Activated T-cell treated with anti-CD3 and anti-CD28 coated beads, Interleukin-2, amount 50 U/mL, for 72 hours (primary cell): ENCODE measurements around the gene GADL1. TPM values are rescaled to one million over a fixed set of nuclear protein-coding genes. Genes with fewer than 3 reads are reported as not detected.

Experiments used
- ATAC-seq, 2 donors: fragments of 150-1000 bp; cut with Tn5 transposase; replicated peaks in 1 of 2; 2 replicates each; pipeline ENCODE4 v1.10.0; 2021; ENCODE audit warnings: moderate library complexity in 2 of 2, mild to moderate bottlenecking in 1 of 2
- DNase-seq, 2 donors: peaks; one replicate each; pipeline ENCODE4 v3.0.0; 2021 to 2022; ENCODE audit warnings: mixed read lengths in 1 of 2
- H3K27ac Mint-ChIP-seq: one replicate; pipeline ENCODE4 v1.8.0; 2022; ENCODE audit warnings: mild to moderate bottlenecking, moderate library complexity, mixed read lengths
- H3K27me3 Mint-ChIP-seq: one replicate; pipeline ENCODE4 v1.8.0; 2022; ENCODE audit warnings: low read depth, mixed read lengths
- H3K36me3 Mint-ChIP-seq, 2 donors: one replicate each; pipeline ENCODE4 v1.8.0; 2022; ENCODE audit warnings: mixed read lengths in 2 of 2, mild to moderate bottlenecking in 1 of 2; ENCODE audit not compliant: insufficient read depth in 2 of 2
- H3K4me1 Mint-ChIP-seq: one replicate; pipeline ENCODE4 v1.8.0; 2022; ENCODE audit warnings: low read depth, mixed read lengths
- H3K4me3 Mint-ChIP-seq, 2 donors: one replicate each; pipeline ENCODE4 v1.8.0; 2022; ENCODE audit warnings: mild to moderate bottlenecking in 2 of 2, mixed read lengths in 2 of 2, moderate library complexity in 2 of 2
- H3K9me3 Mint-ChIP-seq, 2 donors: one replicate each; pipeline ENCODE4 v1.8.0; 2022; ENCODE audit warnings: mixed read lengths in 2 of 2
- total RNA-seq, 2 donors: library from RNA; stranded (reverse); gene quantifications; one replicate each; pipeline ENCODE4 v1.2.3, GENCODE V29; 2022

GADL1 gene
- total RNA-seq, 2 donors from 2014 or later = not detected

- DNase-seq (no peak), ATAC-seq (no peak)
- no peak overlapping the region for H3K4me3 Mint-ChIP-seq
- no peaks in the 10 kb centered on the region for H3K9me3 Mint-ChIP-seq
- H3K4me1 Mint-ChIP-seq = no peaks in the 10 kb centered on the region
- H3K27ac Mint-ChIP-seq = no peak overlapping the region
- H3K36me3 Mint-ChIP-seq = no peaks in the 10 kb centered on the region
- H3K27me3 Mint-ChIP-seq = no peaks in the 10 kb centered on the region
Observed at GRCh38 chr3:30914696-30915095, 20.2 kb upstream of the GADL1 start.

- DNase-seq (no peak), ATAC-seq (no peak)
- Mint-ChIP-seq H3K27me3 (no peaks in the 10 kb centered on the region), H3K4me1 (no peaks in the 10 kb centered on the region), H3K27ac (no peak overlapping the region), H3K36me3 (no peaks in the 10 kb centered on the region), H3K4me3 (no peak overlapping the region), H3K9me3 (no peaks in the 10 kb centered on the region)
Observed at GRCh38 chr3:30913176-30913575, 18.7 kb upstream of the GADL1 start.

- H3K4me1 Mint-ChIP-seq = no peaks in the 10 kb centered on the region
- ATAC-seq (no peak), DNase-seq (no peak)
- H3K36me3 Mint-ChIP-seq = no peaks in the 10 kb centered on the region
- no peaks in the 10 kb centered on the region for H3K27me3 Mint-ChIP-seq
- no peaks in the 10 kb centered on the region for H3K9me3 Mint-ChIP-seq
- no peak overlapping the region for H3K4me3 Mint-ChIP-seq
- no peak overlapping the region for H3K27ac Mint-ChIP-seq
Observed at GRCh38 chr3:30912301-30912700, 17.8 kb upstream of the GADL1 start.

GRCh38 chr3:30908456-30909037 lies 14.1 kb upstream of the GADL1 start:
- no peaks in the 10 kb centered on the region for H3K9me3 Mint-ChIP-seq
- H3K36me3 Mint-ChIP-seq = no peaks in the 10 kb centered on the region
- H3K4me3 Mint-ChIP-seq = no peak overlapping the region
- H3K4me1 Mint-ChIP-seq = no peaks in the 10 kb centered on the region
- ATAC-seq (no peak), DNase-seq (no peak)
- H3K27ac Mint-ChIP-seq = no peak overlapping the region
- no peaks in the 10 kb centered on the region for H3K27me3 Mint-ChIP-seq

GRCh38 chr3:30904996-30905395 lies 10.5 kb upstream of the GADL1 start:
- DNase-seq (no peak), ATAC-seq (no peak)
- Mint-ChIP-seq H3K27me3 (no peaks in the 10 kb centered on the region), H3K9me3 (no peaks in the 10 kb centered on the region), H3K4me3 (no peak overlapping the region), H3K36me3 (no peaks in the 10 kb centered on the region), H3K27ac (no peak overlapping the region), H3K4me1 (no peaks in the 10 kb centered on the region)

- H3K36me3 Mint-ChIP-seq = no peaks in the 10 kb centered on the region
- H3K27me3 Mint-ChIP-seq = peaks cover 49% of the 10 kb centered on the region
- DNase-seq = no peak
- H3K9me3 Mint-ChIP-seq = no peaks in the 10 kb centered on the region
- no peak for ATAC-seq
- H3K4me3 Mint-ChIP-seq = peak overlapping the region in 1 of 2 donors; percentile 39
- peaks cover 10% of the 10 kb centered on the region for H3K4me1 Mint-ChIP-seq
- H3K27ac Mint-ChIP-seq = no peak overlapping the region
Observed at GRCh38 chr3:30895329-30895728, 868 bp upstream of the GADL1 start.

- DNase-seq (no peak), ATAC-seq (no peak)
- H3K27ac Mint-ChIP-seq = no peak overlapping the region
- no peaks in the 10 kb centered on the region for H3K36me3 Mint-ChIP-seq
- peak overlapping the region; percentile 66 to 87 for H3K4me3 Mint-ChIP-seq
- H3K27me3 Mint-ChIP-seq = peaks cover 49% of the 10 kb centered on the region
- H3K9me3 Mint-ChIP-seq = no peaks in the 10 kb centered on the region
- peaks cover 13% of the 10 kb centered on the region for H3K4me1 Mint-ChIP-seq
Observed at GRCh38 chr3:30893678-30894325, 659 bp downstream of the GADL1 start.

- peaks cover 0 to 2% of the 10 kb centered on the region in 2 donors for H3K36me3 Mint-ChIP-seq
- H3K4me1 Mint-ChIP-seq = peaks cover 13% of the 10 kb centered on the region
- H3K4me3 Mint-ChIP-seq = no peak overlapping the region
- H3K27me3 Mint-ChIP-seq = peaks cover 63% of the 10 kb centered on the region
- H3K9me3 Mint-ChIP-seq = peaks cover 0 to 2% of the 10 kb centered on the region in 2 donors
- ATAC-seq (no peak), DNase-seq (no peak)
- no peak overlapping the region for H3K27ac Mint-ChIP-seq
Observed at GRCh38 chr3:30890907-30891306, 3.6 kb downstream of the GADL1 start.

GRCh38 chr3:30886888-30887287 lies 7.6 kb downstream of the GADL1 start:
- Mint-ChIP-seq H3K27ac (no peak overlapping the region), H3K27me3 (peaks cover 31% of the 10 kb centered on the region), H3K9me3 (peaks cover 1 to 2% of the 10 kb centered on the region in 2 donors), H3K4me3 (no peak overlapping the region), H3K36me3 (peaks cover 0 to 2% of the 10 kb centered on the region in 2 donors), H3K4me1 (peaks cover 13% of the 10 kb centered on the region)
- ATAC-seq (no peak), DNase-seq (no peak)

- Mint-ChIP-seq H3K27ac (no peak overlapping the region), H3K36me3 (no peaks in the 10 kb centered on the region), H3K4me1 (no peaks in the 10 kb centered on the region), H3K4me3 (no peak overlapping the region), H3K27me3 (no peaks in the 10 kb centered on the region), H3K9me3 (peaks cover 3 to 4% of the 10 kb centered on the region in 2 donors)
- DNase-seq = no peak
- ATAC-seq = no peak
Observed at GRCh38 chr3:30878862-30879261, 15.6 kb downstream of the GADL1 start.

- Mint-ChIP-seq H3K9me3 (peaks cover 2% of the 10 kb centered on the region in 2 donors), H3K27me3 (no peaks in the 10 kb centered on the region), H3K4me1 (no peaks in the 10 kb centered on the region), H3K27ac (no peak overlapping the region), H3K4me3 (no peak overlapping the region), H3K36me3 (no peaks in the 10 kb centered on the region)
- ATAC-seq (no peak), DNase-seq (no peak)
Observed at GRCh38 chr3:30875505-30875904, 19.0 kb downstream of the GADL1 start.

GRCh38 chr3:30873671-30874070 lies 20.8 kb downstream of the GADL1 start:
- no peak overlapping the region for H3K27ac Mint-ChIP-seq
- ATAC-seq (no peak), DNase-seq (no peak)
- no peaks in the 10 kb centered on the region for H3K9me3 Mint-ChIP-seq
- H3K36me3 Mint-ChIP-seq = no peaks in the 10 kb centered on the region
- H3K27me3 Mint-ChIP-seq = no peaks in the 10 kb centered on the region
- no peaks in the 10 kb centered on the region for H3K4me1 Mint-ChIP-seq
- no peak overlapping the region for H3K4me3 Mint-ChIP-seq

- H3K36me3 Mint-ChIP-seq = no peaks in the 10 kb centered on the region
- H3K4me1 Mint-ChIP-seq = no peaks in the 10 kb centered on the region
- H3K27me3 Mint-ChIP-seq = no peaks in the 10 kb centered on the region
- H3K9me3 Mint-ChIP-seq = no peaks in the 10 kb centered on the region
- ATAC-seq (no peak), DNase-seq (no peak)
- no peak overlapping the region for H3K4me3 Mint-ChIP-seq
- H3K27ac Mint-ChIP-seq = no peak overlapping the region
Observed at GRCh38 chr3:30872879-30873278, 21.6 kb downstream of the GADL1 start.

- H3K27ac Mint-ChIP-seq = no peak overlapping the region
- H3K27me3 Mint-ChIP-seq = no peaks in the 10 kb centered on the region
- no peaks in the 10 kb centered on the region for H3K9me3 Mint-ChIP-seq
Observed at GRCh38 chr3:30871720-30872119, 22.7 kb downstream of the GADL1 start.

More at GRCh38 chr3:30871720-30872119, 22.7 kb downstream of the GADL1 start:
- H3K36me3 Mint-ChIP-seq = no peaks in the 10 kb centered on the region
- no peak for DNase-seq
- no peak for ATAC-seq
- no peaks in the 10 kb centered on the region for H3K4me1 Mint-ChIP-seq
- H3K4me3 Mint-ChIP-seq = no peak overlapping the region
